IMR-90 (cell line): ENCODE results near the gene CTTN. TPM values are rescaled to one million over a fixed set of nuclear protein-coding genes. Genes with fewer than 3 reads are reported as not detected.

Experiments used
- ATAC-seq: fragments of 200-7000 bp; cut with Tn5 transposase; 2 replicates; pipeline ENCODE4 v1.9.1; 2020; ENCODE audit warnings: low read depth, mild to moderate bottlenecking, moderate library complexity
- BruUV-seq: library from RNA; stranded (reverse); fragments of 400-500 nt; replicated peaks from 2 replicates; lab custom pipeline; 2021; lab: Mats Ljungman, UMichigan
- CTCF ChIA-PET: fragments of 300-600 bp; formaldehyde crosslinking; extraction: SDS; loops from one replicate; lab custom pipeline; 2021; ENCODE audit warnings: antibody characterized with exemption; lab: Yijun Ruan, JAX
- POLR2A ChIA-PET: fragments of 300-600 bp; sonication (Branson Sonifier 250); formaldehyde crosslinking; loops from one replicate; lab custom pipeline; 2022; ENCODE audit warnings: antibody characterized with exemption; ENCODE audit not compliant: unreplicated experiment; lab: Charles Lee
- DNase-seq: peaks from one replicate; pipeline ENCODE4 v3.0.0; 2013
- H2AFZ ChIP-seq: replicated peaks from 2 replicates; pipeline ENCODE3; 2013; ENCODE audit warnings: low read length, mild to moderate bottlenecking; ENCODE audit not compliant: poor library complexity
- H2AK5ac ChIP-seq: 2 replicates; pipeline ENCODE4 v1.6.1; 2013; ENCODE audit warnings: low read depth, low read length, inconsistent platforms
- H2AK9ac ChIP-seq: replicated peaks from 2 replicates; pipeline ENCODE3; 2013; ENCODE audit warnings: mild to moderate bottlenecking, low read depth, low read length, moderate library complexity; ENCODE audit not compliant: poor library complexity
- H2BK120ac ChIP-seq: 2 replicates; pipeline ENCODE4 v1.6.1; 2013; ENCODE audit warnings: low read depth, low read length, inconsistent platforms
- H2BK15ac ChIP-seq: 3 replicates; pipeline ENCODE4 v1.6.1; 2013; ENCODE audit warnings: low read depth, low read length, inconsistent platforms
- H2BK20ac ChIP-seq: 2 replicates; pipeline ENCODE4 v1.6.1; 2013; ENCODE audit warnings: low read depth, mild to moderate bottlenecking, inconsistent platforms, low read length, moderate library complexity
- H2BK5ac ChIP-seq: 2 replicates; pipeline ENCODE4 v1.6.1; 2013; ENCODE audit warnings: mild to moderate bottlenecking, low read depth, low read length, inconsistent platforms; ENCODE audit not compliant: poor library complexity, severe bottlenecking
- H3K14ac ChIP-seq: replicated peaks from 2 replicates; pipeline ENCODE4 v1.6.1; 2013; ENCODE audit warnings: low read depth, low read length, inconsistent platforms
- H3K18ac ChIP-seq: 2 replicates; pipeline ENCODE4 v1.6.1; 2013; ENCODE audit warnings: low read depth, low read length, control low read depth
- H3K23ac ChIP-seq: 2 replicates; pipeline ENCODE4 v1.6.1; 2013; ENCODE audit warnings: low read depth, low read length, inconsistent platforms
- H3K27ac ChIP-seq: 2 replicates; pipeline ENCODE4 v1.5.1; 2013; ENCODE audit warnings: mild to moderate bottlenecking, control low read depth, low read length; ENCODE audit not compliant: insufficient read depth
- H3K27me3 ChIP-seq: 2 replicates; pipeline ENCODE4 v1.6.1; 2013; ENCODE audit warnings: low read length; ENCODE audit not compliant: control insufficient read depth, insufficient read depth
- H3K36me3 ChIP-seq: 2 replicates; pipeline ENCODE4 v1.6.1; 2013; ENCODE audit warnings: low read length, mixed read lengths; ENCODE audit not compliant: control insufficient read depth, insufficient read depth
- H3K4ac ChIP-seq: 2 replicates; pipeline ENCODE4 v1.6.1; 2013; ENCODE audit warnings: low read depth, low read length, inconsistent platforms
- H3K4me1 ChIP-seq: 2 replicates; pipeline ENCODE4 v1.6.1; 2013; ENCODE audit warnings: low read length, mixed read lengths; ENCODE audit not compliant: control insufficient read depth, insufficient read depth
- H3K4me2 ChIP-seq: 2 replicates; pipeline ENCODE4 v1.6.1; 2013; ENCODE audit warnings: low read depth, mild to moderate bottlenecking, control low read depth, low read length, moderate library complexity
- H3K4me3 ChIP-seq: 2 replicates; pipeline ENCODE4 v1.5.1; 2013; ENCODE audit warnings: low read depth, mild to moderate bottlenecking, control low read depth, low read length, moderate library complexity; ENCODE audit not compliant: insufficient read depth
- H3K56ac ChIP-seq: 2 replicates; pipeline ENCODE4 v1.6.1; 2013; ENCODE audit warnings: low read length, inconsistent platforms; ENCODE audit not compliant: insufficient read depth; ENCODE audit errors: extremely low read depth
- H3K79me1 ChIP-seq, 2 experiments: 2 replicates each; pipeline ENCODE4 v1.6.1; 2013; ENCODE audit warnings: low read length in 2 of 2, inconsistent platforms in 1 of 2, low read depth in 1 of 2
- H3K9ac ChIP-seq: 2 replicates; pipeline ENCODE4 v1.6.1; 2013; ENCODE audit warnings: low read depth, low read length, control low read depth
- H3K9me1 ChIP-seq: 2 replicates; pipeline ENCODE4 v1.6.1; 2013; ENCODE audit warnings: low read length, inconsistent platforms; ENCODE audit not compliant: insufficient read depth
- H3K9me3 ChIP-seq: 2 replicates; pipeline ENCODE4 v1.6.1; 2013; ENCODE audit warnings: low read length; ENCODE audit not compliant: control insufficient read depth, insufficient read depth
- H4K20me1 ChIP-seq: 2 replicates; pipeline ENCODE4 v1.6.1; 2013; ENCODE audit warnings: low read length, inconsistent platforms; ENCODE audit not compliant: insufficient read depth
- H4K5ac ChIP-seq: 2 replicates; pipeline ENCODE4 v1.6.1; 2013; ENCODE audit warnings: mild to moderate bottlenecking, low read depth, low read length, control low read depth
- H4K8ac ChIP-seq, 2 experiments: 2 replicates each; pipeline ENCODE4 v1.6.1; 2013; ENCODE audit warnings: low read depth in 2 of 2, low read length in 2 of 2, control low read depth in 1 of 2, inconsistent platforms in 1 of 2
- H4K91ac ChIP-seq: 2 replicates; pipeline ENCODE4 v1.6.1; 2013; ENCODE audit warnings: low read depth, low read length, inconsistent platforms; ENCODE audit not compliant: insufficient read depth
- BHLHE40 ChIP-seq: fragments of 150-350 bp; IDR thresholded peaks from 2 replicates; pipeline ENCODE4 v1.6.1; 2016; ENCODE audit warnings: mild to moderate bottlenecking, low read depth, low read length
- CEBPB ChIP-seq: IDR thresholded peaks from 2 replicates; pipeline ENCODE4 v1.6.1; 2012; ENCODE audit warnings: low read depth, low read length, improper control_type of control experiment
- CHD1 ChIP-seq: IDR thresholded peaks from 2 replicates; pipeline ENCODE4 v1.6.1; 2012; ENCODE audit warnings: low read depth, low read length, improper control_type of control experiment
- FOS ChIP-seq: fragments of 150-350 bp; IDR thresholded peaks from 2 replicates; pipeline ENCODE4 v1.6.1; 2016; ENCODE audit warnings: low read depth, low read length
- MAFK ChIP-seq: IDR thresholded peaks from 2 replicates; pipeline ENCODE4 v1.6.1; 2012; ENCODE audit warnings: low read depth, low read length, improper control_type of control experiment
- MAZ ChIP-seq: IDR thresholded peaks from 2 replicates; pipeline ENCODE4 v1.6.1; 2012; ENCODE audit warnings: low read depth, mild to moderate bottlenecking, low read length, improper control_type of control experiment, moderate library complexity, borderline replicate concordance
- MXI1 ChIP-seq: IDR thresholded peaks from 2 replicates; pipeline ENCODE4 v1.6.1; 2012; ENCODE audit warnings: low read depth, mild to moderate bottlenecking, low read length, moderate library complexity, borderline replicate concordance
- NFE2L2 ChIP-seq: fragments of 150-350 bp; IDR thresholded peaks from 2 replicates; pipeline ENCODE4 v1.6.1; 2016; ENCODE audit warnings: low read depth, mild to moderate bottlenecking, low read length
- POLR2A ChIP-seq: IDR thresholded peaks from 2 replicates; pipeline ENCODE4 v1.6.1; 2012; ENCODE audit warnings: mild to moderate bottlenecking, low read depth, low read length
- RAD21 ChIP-seq: IDR thresholded peaks from 2 replicates; pipeline ENCODE4 v1.6.1; 2012; ENCODE audit warnings: low read length, improper control_type of control experiment
- RFX5 ChIP-seq: IDR thresholded peaks from 2 replicates; pipeline ENCODE4 v1.8.0; 2012; ENCODE audit warnings: low read depth, mild to moderate bottlenecking, low read length, moderate library complexity
- SMC3 ChIP-seq: fragments of 150-350 bp; IDR thresholded peaks from 2 replicates; pipeline ENCODE4 v1.6.1; 2016; ENCODE audit warnings: low read depth, mild to moderate bottlenecking, antibody characterized with exemption, low read length, moderate library complexity
- WGBS, 2 experiments: methylation state at CpG; one replicate each; pipeline versions ENCODE4 v1.1.5 to v1.1.7; 2013; ENCODE audit warnings: missing lambda C conversion rate in 2 of 2; ENCODE audit not compliant: insufficient read length in 1 of 2; ENCODE audit errors: extremely low coverage in 2 of 2; 5-methylcytosine and 5-hydroxymethylcytosine counted together
- dilution Hi-C: fragments of 300-500 bp; cut with HindIII; formaldehyde crosslinking; loops from one replicate; pipeline ENCODE4 v1.14.3; 2018; ENCODE audit warnings: low sequenced_read_pairs; ENCODE audit not compliant: unreplicated experiment
- in situ Hi-C: fragments of 300-500 bp; cut with MboI; formaldehyde crosslinking; loops from 3 replicates; pipeline ENCODE4 v1.14.3; 2019; ENCODE audit warnings: low sequenced_read_pairs, inconsistent platforms, mixed read lengths
- intact Hi-C: fragments of 100-400 bp; cut with micrococcal nuclease; formaldehyde crosslinking; loops from 2 replicates; pipeline ENCODE4 v1.10.0; 2022
- polyA plus RNA-seq, 3 experiments: library from polyadenylated mRNA; depleted of rRNA; stranded (reverse); fragments of >200 nt; gene quantifications; 2 replicates each; pipeline ENCODE4 v1.2.3, GENCODE V29; 2012; ENCODE audit warnings: low replicate concordance in 1 of 3
- total RNA-seq: library from RNA; depleted of rRNA; stranded (reverse); fragments of >200 nt; gene quantifications from 2 replicates; pipeline ENCODE4 v1.2.3, GENCODE V29; 2012
- TF ChIP-seq, protein P1 (sequence below): fragments of 150-350 bp; IDR thresholded peaks from 2 replicates; pipeline ENCODE4 v1.6.1; 2017; ENCODE audit warnings: mild to moderate bottlenecking, antibody characterized with exemption, low read length, low read depth
- TF ChIP-seq, protein P2 (sequence below): fragments of 150-350 bp; IDR thresholded peaks from 2 replicates; pipeline ENCODE4 v1.6.1; 2016; ENCODE audit warnings: low read depth, mild to moderate bottlenecking, low read length, moderate library complexity, borderline replicate concordance
- TF ChIP-seq, protein P3 (sequence below): conservative IDR thresholded peaks from 2 replicates; pipeline ENCODE4 v1.5.1; 2012; ENCODE audit warnings: mild to moderate bottlenecking, low read depth, low read length, improper control_type of control experiment

The CTTN gene
- total and polyA plus RNA-seq, 2 of the 4 experiments (the other 2 are of a cell fraction): 287 to 296 TPM

DNA sequence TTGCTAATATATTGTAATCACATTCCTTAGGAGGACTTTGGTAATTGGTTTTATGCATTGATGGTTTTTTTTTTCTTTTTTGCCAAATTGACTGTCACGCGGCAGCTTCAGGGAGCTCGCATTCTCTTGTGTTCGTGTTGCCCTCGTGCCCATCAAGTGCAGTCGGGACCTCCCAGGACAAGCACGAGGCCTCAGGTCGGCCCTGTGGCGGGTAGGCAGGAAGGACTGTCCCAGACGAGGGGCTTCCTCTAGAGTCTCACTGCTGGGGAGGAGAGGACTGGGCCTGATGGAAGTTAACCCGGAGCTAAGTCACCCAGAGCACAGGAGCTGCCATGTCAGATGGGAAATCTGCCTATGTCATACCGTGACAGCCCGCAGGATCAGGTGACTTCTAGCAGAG is 37.0 kb downstream of the CTTN start:
- ChIA-PET CTCF (no interaction called here), POLR2A (no interaction called here)
- H2BK15ac ChIP-seq: no peak overlapping the region
- dilution Hi-C loops: no loop called here
- no peak overlapping the region for H3K23ac ChIP-seq
- peaks cover 6 to 41% of the 10 kb centered on the region in 2 experiments; a peak in 3 of 4 replicates for H3K79me1 ChIP-seq
- H3K9ac ChIP-seq: no peak overlapping the region
- no peak overlapping the region for H2BK20ac ChIP-seq
- BruUV-seq: TSS peak; percentile 98
- H3K27ac ChIP-seq: no peak overlapping the region
- no peak overlapping the region for H2BK120ac ChIP-seq
- no peak overlapping the region for H3K4ac ChIP-seq
- no peak overlapping the region for H3K18ac ChIP-seq
- peaks cover 62% of the 10 kb centered on the region for H4K20me1 ChIP-seq
- no peak overlapping the region for H4K91ac ChIP-seq
- no peak overlapping the region for H3K56ac ChIP-seq
- H2BK5ac ChIP-seq: no peak overlapping the region
- H2AFZ ChIP-seq: no peak overlapping the region
- peaks cover 79% of the 10 kb centered on the region for H3K36me3 ChIP-seq
- intact Hi-C loops: no loop called here
- no peak overlapping the region for H3K14ac ChIP-seq
- no peaks in the 10 kb centered on the region for H3K9me3 ChIP-seq
- H4K5ac ChIP-seq: no peak overlapping the region
- 88% methylated on average over 6 of the region's 13 CpGs; no CpG with 5 or more reads in 1 of the 2 experiments for WGBS, 2 experiments
- ATAC-seq (no peak), DNase-seq (no peak)
- in situ Hi-C loops: no loop called here
- H3K9me1 ChIP-seq: no peaks in the 10 kb centered on the region
- no peak overlapping the region for H2AK5ac ChIP-seq
- H3K27me3 ChIP-seq: no peaks in the 10 kb centered on the region
- no peaks in the 10 kb centered on the region for H3K4me1 ChIP-seq
- no peak overlapping the region for H2AK9ac ChIP-seq
- no peak overlapping the region for H4K8ac ChIP-seq
- TF ChIP-seq NFE2L2: no peak
- no peak for TF ChIP-seq POLR2A
- no peak for TF ChIP-seq CHD1
- TF ChIP-seq MAZ: no peak
- TF ChIP-seq BHLHE40: no peak
- no peak for TF ChIP-seq RFX5
- TF ChIP-seq, protein P1, sequence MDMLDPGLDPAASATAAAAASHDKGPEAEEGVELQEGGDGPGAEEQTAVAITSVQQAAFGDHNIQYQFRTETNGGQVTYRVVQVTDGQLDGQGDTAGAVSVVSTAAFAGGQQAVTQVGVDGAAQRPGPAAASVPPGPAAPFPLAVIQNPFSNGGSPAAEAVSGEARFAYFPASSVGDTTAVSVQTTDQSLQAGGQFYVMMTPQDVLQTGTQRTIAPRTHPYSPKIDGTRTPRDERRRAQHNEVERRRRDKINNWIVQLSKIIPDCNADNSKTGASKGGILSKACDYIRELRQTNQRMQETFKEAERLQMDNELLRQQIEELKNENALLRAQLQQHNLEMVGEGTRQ: no peak
- TF ChIP-seq MAFK: no peak
- TF ChIP-seq, protein P2, sequence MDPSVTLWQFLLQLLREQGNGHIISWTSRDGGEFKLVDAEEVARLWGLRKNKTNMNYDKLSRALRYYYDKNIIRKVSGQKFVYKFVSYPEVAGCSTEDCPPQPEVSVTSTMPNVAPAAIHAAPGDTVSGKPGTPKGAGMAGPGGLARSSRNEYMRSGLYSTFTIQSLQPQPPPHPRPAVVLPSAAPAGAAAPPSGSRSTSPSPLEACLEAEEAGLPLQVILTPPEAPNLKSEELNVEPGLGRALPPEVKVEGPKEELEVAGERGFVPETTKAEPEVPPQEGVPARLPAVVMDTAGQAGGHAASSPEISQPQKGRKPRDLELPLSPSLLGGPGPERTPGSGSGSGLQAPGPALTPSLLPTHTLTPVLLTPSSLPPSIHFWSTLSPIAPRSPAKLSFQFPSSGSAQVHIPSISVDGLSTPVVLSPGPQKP: no peak
- TF ChIP-seq MXI1: no peak
- TF ChIP-seq, protein P3, sequence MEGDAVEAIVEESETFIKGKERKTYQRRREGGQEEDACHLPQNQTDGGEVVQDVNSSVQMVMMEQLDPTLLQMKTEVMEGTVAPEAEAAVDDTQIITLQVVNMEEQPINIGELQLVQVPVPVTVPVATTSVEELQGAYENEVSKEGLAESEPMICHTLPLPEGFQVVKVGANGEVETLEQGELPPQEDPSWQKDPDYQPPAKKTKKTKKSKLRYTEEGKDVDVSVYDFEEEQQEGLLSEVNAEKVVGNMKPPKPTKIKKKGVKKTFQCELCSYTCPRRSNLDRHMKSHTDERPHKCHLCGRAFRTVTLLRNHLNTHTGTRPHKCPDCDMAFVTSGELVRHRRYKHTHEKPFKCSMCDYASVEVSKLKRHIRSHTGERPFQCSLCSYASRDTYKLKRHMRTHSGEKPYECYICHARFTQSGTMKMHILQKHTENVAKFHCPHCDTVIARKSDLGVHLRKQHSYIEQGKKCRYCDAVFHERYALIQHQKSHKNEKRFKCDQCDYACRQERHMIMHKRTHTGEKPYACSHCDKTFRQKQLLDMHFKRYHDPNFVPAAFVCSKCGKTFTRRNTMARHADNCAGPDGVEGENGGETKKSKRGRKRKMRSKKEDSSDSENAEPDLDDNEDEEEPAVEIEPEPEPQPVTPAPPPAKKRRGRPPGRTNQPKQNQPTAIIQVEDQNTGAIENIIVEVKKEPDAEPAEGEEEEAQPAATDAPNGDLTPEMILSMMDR: no peak
- TF ChIP-seq CEBPB: no peak
- TF ChIP-seq SMC3: no peak
- no peak for TF ChIP-seq FOS
- TF ChIP-seq RAD21: no peak
- no peak overlapping the region for H3K4me2 ChIP-seq
- no peak overlapping the region for H3K4me3 ChIP-seq
